Smooth muscle cell (in vitro differentiated cells): ENCODE results near the gene ESD. TPM values are rescaled to one million over a fixed set of nuclear protein-coding genes. Genes with fewer than 3 reads are reported as not detected.

Experiments used
- DNase-seq: peaks from one replicate; lab custom pipeline; 2025; ENCODE audit not compliant: unreplicated experiment; lab: John Stamatoyannopoulos, UW
- H2AFZ ChIP-seq: fragments of 200-600 bp; sonication (generic); 2 replicates; pipeline ENCODE4 v1.6.0; 2016; ENCODE audit warnings: antibody characterized with exemption, low read depth, mild to moderate bottlenecking
- H3F3A ChIP-seq: fragments of 200-600 bp; sonication (generic); 2 replicates; pipeline ENCODE4 v1.6.0; 2017; ENCODE audit warnings: antibody characterized with exemption, low read depth
- H3K27ac ChIP-seq: fragments of 200-600 bp; sonication (generic); 2 replicates; pipeline ENCODE4 v1.5.1; 2016; ENCODE audit warnings: low read depth, mild to moderate bottlenecking
- H3K27me3 ChIP-seq: fragments of 200-600 bp; sonication (generic); 2 replicates; pipeline ENCODE4 v1.6.1; 2016; ENCODE audit warnings: low read depth, mild to moderate bottlenecking
- H3K36me3 ChIP-seq: fragments of 200-600 bp; sonication (generic); 2 replicates; pipeline ENCODE4 v1.5.1; 2016; ENCODE audit warnings: low read depth
- H3K4me1 ChIP-seq: fragments of 200-600 bp; sonication (generic); 2 replicates; pipeline ENCODE4 v1.5.1; 2016; ENCODE audit warnings: low read depth
- H3K4me2 ChIP-seq: fragments of 200-600 bp; sonication (generic); 2 replicates; pipeline ENCODE4 v1.6.0; 2016; ENCODE audit warnings: mild to moderate bottlenecking
- H3K4me3 ChIP-seq: fragments of 200-600 bp; sonication (generic); 2 replicates; pipeline ENCODE4 v1.5.1; 2016; ENCODE audit warnings: mild to moderate bottlenecking
- H3K79me2 ChIP-seq: fragments of 200-600 bp; sonication (generic); 2 replicates; pipeline ENCODE4 v1.6.0; 2016; ENCODE audit warnings: low read depth, mild to moderate bottlenecking
- H3K9ac ChIP-seq: fragments of 200-600 bp; sonication (generic); 2 replicates; pipeline ENCODE4 v1.6.0; 2016; ENCODE audit warnings: low read depth
- H3K9me3 ChIP-seq: fragments of 200-600 bp; sonication (generic); replicated peaks from 2 replicates; pipeline ENCODE4 v1.5.1; 2016; ENCODE audit warnings: low read depth
- H4K20me1 ChIP-seq: fragments of 200-600 bp; sonication (generic); 2 replicates; pipeline ENCODE4 v1.6.0; 2016; ENCODE audit warnings: low read depth
- WGBS: methylation state at CpG from one replicate; pipeline ENCODE4 v1.1.7; 2016; ENCODE audit warnings: low lambda C conversion rate; 5-methylcytosine and 5-hydroxymethylcytosine counted together
- polyA plus RNA-seq: library from polyadenylated mRNA; unstranded; fragments of >200 nt; fragmentation: Nextera tagmentation; extraction: Ambion mirVana; gene quantifications from 2 replicates; pipeline ENCODE4 v1.2.1, GENCODE V29; 2016
- total RNA-seq: library from RNA; depleted of rRNA; stranded (reverse); fragments of >200 nt; gene quantifications from 2 replicates; pipeline ENCODE4 v1.2.3, GENCODE V29; 2014
- TF ChIP-seq, protein P1 (sequence below): fragments of 200-600 bp; sonication (generic); IDR thresholded peaks from 2 replicates; pipeline ENCODE4 v1.5.1; 2017; ENCODE audit warnings: borderline replicate concordance, mild to moderate bottlenecking, antibody characterized with exemption; ENCODE audit not compliant: insufficient read depth, poor library complexity, severe bottlenecking

Gene ESD
- total and polyA plus RNA-seq, 2 experiments from 2014 or later, result 133 to 142 TPM

DNA sequence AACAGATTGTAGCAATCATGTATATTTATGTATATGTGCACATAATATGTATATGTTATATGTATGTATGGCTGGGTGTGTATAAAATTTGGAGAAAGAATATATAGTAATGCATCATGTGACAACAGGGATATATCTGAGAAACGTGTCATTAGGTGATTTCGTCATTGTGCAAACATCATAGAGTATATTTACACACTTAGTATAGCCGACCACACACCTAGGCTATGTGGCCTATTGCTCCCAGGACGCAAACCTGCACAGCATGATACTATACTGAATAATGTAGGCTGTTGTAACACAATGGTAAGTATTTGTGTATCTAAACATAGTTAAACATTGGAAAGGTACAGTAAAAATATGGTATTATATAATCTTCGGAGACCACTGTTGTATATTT, 43.8 kb downstream of the ESD start:
- H3K4me3 ChIP-seq, result no peak overlapping the region
- H3K4me2 ChIP-seq, result no peak overlapping the region
- H3F3A ChIP-seq, result no peaks in the 10 kb centered on the region
- no peaks in the 10 kb centered on the region for H3K4me1 ChIP-seq
- H2AFZ ChIP-seq, result no peak overlapping the region
- H3K9me3 ChIP-seq, result no peaks in the 10 kb centered on the region
- no peak overlapping the region for H3K27ac ChIP-seq
- no peak overlapping the region for H3K9ac ChIP-seq
- WGBS, result 98% methylated on average over 5 of the region's 5 CpGs
- no peaks in the 10 kb centered on the region for H4K20me1 ChIP-seq
- H3K27me3 ChIP-seq, result no peaks in the 10 kb centered on the region
- H3K36me3 ChIP-seq, result peaks cover 6% of the 10 kb centered on the region
- no peak for DNase-seq
- no peaks in the 10 kb centered on the region for H3K79me2 ChIP-seq
- TF ChIP-seq, protein P1, sequence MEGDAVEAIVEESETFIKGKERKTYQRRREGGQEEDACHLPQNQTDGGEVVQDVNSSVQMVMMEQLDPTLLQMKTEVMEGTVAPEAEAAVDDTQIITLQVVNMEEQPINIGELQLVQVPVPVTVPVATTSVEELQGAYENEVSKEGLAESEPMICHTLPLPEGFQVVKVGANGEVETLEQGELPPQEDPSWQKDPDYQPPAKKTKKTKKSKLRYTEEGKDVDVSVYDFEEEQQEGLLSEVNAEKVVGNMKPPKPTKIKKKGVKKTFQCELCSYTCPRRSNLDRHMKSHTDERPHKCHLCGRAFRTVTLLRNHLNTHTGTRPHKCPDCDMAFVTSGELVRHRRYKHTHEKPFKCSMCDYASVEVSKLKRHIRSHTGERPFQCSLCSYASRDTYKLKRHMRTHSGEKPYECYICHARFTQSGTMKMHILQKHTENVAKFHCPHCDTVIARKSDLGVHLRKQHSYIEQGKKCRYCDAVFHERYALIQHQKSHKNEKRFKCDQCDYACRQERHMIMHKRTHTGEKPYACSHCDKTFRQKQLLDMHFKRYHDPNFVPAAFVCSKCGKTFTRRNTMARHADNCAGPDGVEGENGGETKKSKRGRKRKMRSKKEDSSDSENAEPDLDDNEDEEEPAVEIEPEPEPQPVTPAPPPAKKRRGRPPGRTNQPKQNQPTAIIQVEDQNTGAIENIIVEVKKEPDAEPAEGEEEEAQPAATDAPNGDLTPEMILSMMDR, result no peak

DNA sequence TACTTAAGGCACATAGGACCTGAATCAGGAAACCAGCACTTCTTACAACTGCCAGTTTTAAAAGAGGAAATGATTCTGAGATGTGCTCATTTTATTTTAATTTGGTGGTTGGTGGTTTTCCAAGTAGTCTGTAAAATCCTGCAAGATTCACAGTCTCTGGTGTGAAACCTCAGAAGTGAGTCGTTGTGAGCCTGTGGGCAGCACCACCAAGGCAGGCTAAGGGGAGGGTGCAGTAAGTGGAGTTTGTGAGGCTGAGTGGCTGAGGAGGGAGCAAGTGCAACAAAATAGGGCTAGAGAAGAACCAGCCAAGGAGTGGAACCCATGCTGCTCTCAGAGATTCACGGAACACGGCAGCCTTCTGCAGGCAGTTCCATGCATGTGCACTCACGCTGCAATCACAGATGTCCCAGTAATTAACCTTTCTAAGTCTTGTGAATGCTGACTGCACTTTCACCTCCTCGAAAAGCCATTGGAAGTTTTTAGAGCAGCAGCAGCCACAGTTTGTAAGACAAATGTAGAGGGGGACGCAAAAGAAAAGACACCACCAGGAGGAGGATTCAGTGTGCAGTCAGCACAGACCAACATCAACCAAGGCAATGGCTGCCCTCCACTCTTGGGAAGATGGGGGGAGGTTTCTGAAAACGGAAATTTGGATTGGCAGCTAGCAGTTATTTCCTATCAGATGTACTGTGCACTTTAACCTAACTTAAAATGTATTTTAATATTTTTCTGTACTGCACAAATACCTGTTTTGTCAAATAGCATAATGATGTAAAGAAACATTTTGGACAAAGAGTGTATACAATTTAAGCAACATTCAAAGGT, 44.9 kb downstream of the ESD start:
- no peaks in the 10 kb centered on the region for H3K79me2 ChIP-seq
- H4K20me1 ChIP-seq, result no peaks in the 10 kb centered on the region
- H3K27me3 ChIP-seq, result no peaks in the 10 kb centered on the region
- H3K9ac ChIP-seq, result no peak overlapping the region
- no peak overlapping the region for H2AFZ ChIP-seq
- H3K9me3 ChIP-seq, result no peaks in the 10 kb centered on the region
- H3K4me2 ChIP-seq, result no peak overlapping the region
- DNase-seq, result no peak
- peaks cover 6% of the 10 kb centered on the region for H3K36me3 ChIP-seq
- WGBS, result 91% methylated on average over 7 of the region's 7 CpGs
- H3F3A ChIP-seq, result no peaks in the 10 kb centered on the region
- H3K4me3 ChIP-seq, result no peak overlapping the region
- H3K4me1 ChIP-seq, result no peaks in the 10 kb centered on the region
- TF ChIP-seq, protein P1, result no peak
- H3K27ac ChIP-seq, result no peak overlapping the region

DNA sequence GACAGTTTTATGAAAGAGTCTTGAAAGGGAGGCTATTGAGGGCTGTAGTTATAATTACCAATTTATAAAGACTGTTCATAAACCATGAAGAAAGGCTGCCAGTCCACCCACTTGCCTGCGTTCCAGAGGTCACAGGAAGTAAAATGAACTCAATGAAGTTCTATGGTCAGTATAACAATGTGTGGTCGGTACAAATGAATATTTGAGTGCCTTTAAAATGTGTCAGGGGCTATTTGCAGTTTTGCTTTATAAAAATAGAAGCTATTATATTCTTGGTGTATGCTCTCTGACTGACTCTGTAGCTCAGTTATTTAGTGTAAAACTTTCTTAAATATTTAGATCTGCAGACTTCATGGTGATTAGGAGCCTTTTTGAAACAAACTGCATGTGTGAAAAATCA, 47.0 kb downstream of the ESD start:
- H4K20me1 ChIP-seq, result no peaks in the 10 kb centered on the region
- H3K79me2 ChIP-seq, result no peaks in the 10 kb centered on the region
- TF ChIP-seq, protein P1, result no peak
- DNase-seq, result no peak
- no peaks in the 10 kb centered on the region for H3K4me1 ChIP-seq
- peaks cover 6% of the 10 kb centered on the region for H3K36me3 ChIP-seq
- H3K27ac ChIP-seq, result no peak overlapping the region
- H3F3A ChIP-seq, result no peaks in the 10 kb centered on the region
- 97% methylated on average over 2 of the region's 2 CpGs for WGBS
- H3K9me3 ChIP-seq, result no peaks in the 10 kb centered on the region
- no peak overlapping the region for H3K9ac ChIP-seq
- no peak overlapping the region for H3K4me2 ChIP-seq
- H2AFZ ChIP-seq, result no peak overlapping the region
- H3K27me3 ChIP-seq, result no peaks in the 10 kb centered on the region
- no peak overlapping the region for H3K4me3 ChIP-seq

DNA sequence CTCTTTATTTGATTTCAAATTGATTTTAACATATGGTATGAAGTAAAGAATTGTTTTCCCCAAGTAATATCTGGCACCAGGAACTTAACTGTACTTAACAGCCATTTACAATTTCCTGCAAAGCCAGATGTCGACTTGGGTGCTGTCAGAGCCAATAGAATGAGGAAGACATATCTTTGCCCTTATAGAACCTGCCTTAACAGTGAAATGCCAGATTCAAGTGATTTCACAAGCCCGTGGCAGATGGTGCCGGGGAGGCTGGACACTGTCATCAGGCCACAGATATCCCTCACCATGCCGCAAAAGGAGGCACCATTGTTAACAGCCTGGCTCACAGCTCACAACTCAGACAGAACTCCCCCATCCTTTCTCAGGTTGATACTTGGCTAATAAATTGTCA, 48.7 kb downstream of the ESD start:
- Histone ChIP-seq H2AFZ (no peak overlapping the region), H3K36me3 (peaks cover 6% of the 10 kb centered on the region), H3K27me3 (no peaks in the 10 kb centered on the region), H3K4me3 (no peak overlapping the region), H3K27ac (no peak overlapping the region), H3K9me3 (no peaks in the 10 kb centered on the region), H3F3A (no peaks in the 10 kb centered on the region), H3K4me2 (no peak overlapping the region), H3K79me2 (no peaks in the 10 kb centered on the region), H4K20me1 (no peaks in the 10 kb centered on the region), H3K9ac (no peak overlapping the region), H3K4me1 (no peaks in the 10 kb centered on the region)
- TF ChIP-seq, protein P1, result no peak
- WGBS, result 28% methylated on average over 4 of the region's 4 CpGs
- no peak for DNase-seq
